Measurements from ENCODE around the gene ATOSA.

DNA sequence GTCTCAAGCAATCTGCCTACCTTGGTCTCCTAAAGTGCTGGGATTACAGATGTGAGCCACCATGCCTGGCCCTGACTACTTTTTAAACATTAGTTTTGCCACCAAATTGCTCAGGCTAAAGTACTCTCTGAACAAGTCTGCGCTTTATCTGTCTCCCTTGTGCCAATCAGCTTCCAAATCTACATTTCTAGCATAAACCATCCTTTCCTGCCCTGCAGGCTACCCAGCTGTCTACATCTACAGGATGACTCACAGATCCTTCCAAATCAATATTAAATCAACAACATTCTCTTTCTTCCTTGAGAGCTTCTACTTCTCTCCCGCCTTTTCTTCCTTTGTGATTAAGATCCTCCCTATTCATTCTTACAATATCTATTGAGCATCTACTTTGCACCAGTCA, 16.0 kb upstream of the ATOSA start:
- no peak for TF ChIP-seq NR1H2 (CRISPR knock-in tag; IDR thresholded peaks at IDR 0.05)
- TF ChIP-seq, protein P1, sequence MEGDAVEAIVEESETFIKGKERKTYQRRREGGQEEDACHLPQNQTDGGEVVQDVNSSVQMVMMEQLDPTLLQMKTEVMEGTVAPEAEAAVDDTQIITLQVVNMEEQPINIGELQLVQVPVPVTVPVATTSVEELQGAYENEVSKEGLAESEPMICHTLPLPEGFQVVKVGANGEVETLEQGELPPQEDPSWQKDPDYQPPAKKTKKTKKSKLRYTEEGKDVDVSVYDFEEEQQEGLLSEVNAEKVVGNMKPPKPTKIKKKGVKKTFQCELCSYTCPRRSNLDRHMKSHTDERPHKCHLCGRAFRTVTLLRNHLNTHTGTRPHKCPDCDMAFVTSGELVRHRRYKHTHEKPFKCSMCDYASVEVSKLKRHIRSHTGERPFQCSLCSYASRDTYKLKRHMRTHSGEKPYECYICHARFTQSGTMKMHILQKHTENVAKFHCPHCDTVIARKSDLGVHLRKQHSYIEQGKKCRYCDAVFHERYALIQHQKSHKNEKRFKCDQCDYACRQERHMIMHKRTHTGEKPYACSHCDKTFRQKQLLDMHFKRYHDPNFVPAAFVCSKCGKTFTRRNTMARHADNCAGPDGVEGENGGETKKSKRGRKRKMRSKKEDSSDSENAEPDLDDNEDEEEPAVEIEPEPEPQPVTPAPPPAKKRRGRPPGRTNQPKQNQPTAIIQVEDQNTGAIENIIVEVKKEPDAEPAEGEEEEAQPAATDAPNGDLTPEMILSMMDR (IDR thresholded peaks at IDR 0.05) = no peak
- TF ChIP-seq PRRX2 (CRISPR knock-in tag; IDR thresholded peaks at IDR 0.05) = no peak
- TF ChIP-seq, protein P2, sequence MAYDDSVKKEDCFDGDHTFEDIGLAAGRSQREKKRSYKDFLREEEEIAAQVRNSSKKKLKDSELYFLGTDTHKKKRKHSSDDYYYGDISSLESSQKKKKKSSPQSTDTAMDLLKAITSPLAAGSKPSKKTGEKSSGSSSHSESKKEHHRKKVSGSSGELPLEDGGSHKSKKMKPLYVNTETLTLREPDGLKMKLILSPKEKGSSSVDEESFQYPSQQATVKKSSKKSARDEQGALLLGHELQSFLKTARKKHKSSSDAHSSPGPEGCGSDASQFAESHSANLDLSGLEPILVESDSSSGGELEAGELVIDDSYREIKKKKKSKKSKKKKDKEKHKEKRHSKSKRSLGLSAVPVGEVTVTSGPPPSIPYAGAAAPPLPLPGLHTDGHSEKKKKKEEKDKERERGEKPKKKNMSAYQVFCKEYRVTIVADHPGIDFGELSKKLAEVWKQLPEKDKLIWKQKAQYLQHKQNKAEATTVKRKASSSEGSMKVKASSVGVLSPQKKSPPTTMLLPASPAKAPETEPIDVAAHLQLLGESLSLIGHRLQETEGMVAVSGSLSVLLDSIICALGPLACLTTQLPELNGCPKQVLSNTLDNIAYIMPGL (CRISPR knock-in tag; IDR thresholded peaks at IDR 0.05) = no peak
- TF ChIP-seq ZBTB43 (CRISPR knock-in tag; IDR thresholded peaks at IDR 0.05) = no peak
- no peak for TF ChIP-seq ESRRA (CRISPR knock-in tag; IDR thresholded peaks at IDR 0.05; ENCODE audit: borderline replicate concordance)
- TF ChIP-seq, protein P3, sequence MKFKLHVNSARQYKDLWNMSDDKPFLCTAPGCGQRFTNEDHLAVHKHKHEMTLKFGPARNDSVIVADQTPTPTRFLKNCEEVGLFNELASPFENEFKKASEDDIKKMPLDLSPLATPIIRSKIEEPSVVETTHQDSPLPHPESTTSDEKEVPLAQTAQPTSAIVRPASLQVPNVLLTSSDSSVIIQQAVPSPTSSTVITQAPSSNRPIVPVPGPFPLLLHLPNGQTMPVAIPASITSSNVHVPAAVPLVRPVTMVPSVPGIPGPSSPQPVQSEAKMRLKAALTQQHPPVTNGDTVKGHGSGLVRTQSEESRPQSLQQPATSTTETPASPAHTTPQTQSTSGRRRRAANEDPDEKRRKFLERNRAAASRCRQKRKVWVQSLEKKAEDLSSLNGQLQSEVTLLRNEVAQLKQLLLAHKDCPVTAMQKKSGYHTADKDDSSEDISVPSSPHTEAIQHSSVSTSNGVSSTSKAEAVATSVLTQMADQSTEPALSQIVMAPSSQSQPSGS (CRISPR knock-in tag; IDR thresholded peaks at IDR 0.05; ENCODE audit: borderline replicate concordance, low read depth) = no peak
